Keratinocyte (primary cell): ENCODE data around the gene MIA. TPM values are rescaled to one million over a fixed set of nuclear protein-coding genes. Genes with fewer than 3 reads are reported as not detected.
A peak's percentile ranks its signal among the peaks of the same experiment; 100 is the strongest.

Experiments used
- DNase-seq: peaks from one replicate; pipeline ENCODE4 v3.0.0-alpha.2; 2011; ENCODE audit warnings: low read depth, missing footprints, low spot score
- FAIRE-seq: peaks from 2 replicates; lab custom pipeline; 2011; peaks lifted over from hg19 to GRCh38; lab: Jason Lieb, UNC
- H2AFZ ChIP-seq: 2 replicates; pipeline ENCODE4 v1.6.0; 2012; ENCODE audit warnings: low read length, control low read depth, inconsistent platforms; ENCODE audit not compliant: control insufficient read depth
- H3K27ac ChIP-seq: 2 replicates; pipeline ENCODE4 v1.5.1; 2011; ENCODE audit warnings: low read length; ENCODE audit not compliant: control insufficient read depth, insufficient read depth
- H3K27me3 ChIP-seq: 3 replicates; pipeline ENCODE4 v1.6.0; 2011; ENCODE audit warnings: low read length; ENCODE audit not compliant: control insufficient read depth, insufficient read depth; ENCODE audit errors: extremely low read depth
- H3K36me3 ChIP-seq, 2 experiments: 2 replicates in 1 of 2; 3 replicates in 1 of 2; pipeline ENCODE4 v1.5.1; 2011; ENCODE audit warnings: low read length in 2 of 2, mild to moderate bottlenecking in 1 of 2; ENCODE audit not compliant: control insufficient read depth in 2 of 2, insufficient read depth in 2 of 2; ENCODE audit errors: extremely low read depth in 1 of 2
- H3K4me1 ChIP-seq: 3 replicates; pipeline ENCODE4 v1.5.1; 2011; ENCODE audit warnings: low read length; ENCODE audit not compliant: control insufficient read depth, insufficient read depth; ENCODE audit errors: extremely low read depth
- H3K4me2 ChIP-seq: 3 replicates; pipeline ENCODE4 v1.6.0; 2011; ENCODE audit warnings: low read depth, low read length; ENCODE audit not compliant: control insufficient read depth, insufficient read depth; ENCODE audit errors: extremely low read depth
- H3K4me3 ChIP-seq, 3 experiments: fragments of 200-600 bp in 1 of 3; sonication (generic) in 1 of 3; 2 replicates in 2 of 3; 3 replicates in 1 of 3; pipeline ENCODE4 v1.5.1; 2011 to 2016; ENCODE audit warnings: low read length in 3 of 3, mild to moderate bottlenecking in 3 of 3, control low read depth in 2 of 3, inconsistent platforms in 1 of 3, low read depth in 1 of 3, mixed read lengths in 1 of 3, mixed run types in 1 of 3, moderate library complexity in 1 of 3; ENCODE audit not compliant: control insufficient read depth in 2 of 3, insufficient read depth in 2 of 3; ENCODE audit errors: extremely low read depth in 1 of 3
- H3K79me2 ChIP-seq: 2 replicates; pipeline ENCODE4 v1.6.0; 2012; ENCODE audit warnings: low read length; ENCODE audit not compliant: control insufficient read depth, insufficient read depth
- H3K9ac ChIP-seq: 3 replicates; pipeline ENCODE4 v1.6.0; 2011; ENCODE audit warnings: low read length; ENCODE audit not compliant: control insufficient read depth, insufficient read depth; ENCODE audit errors: extremely low read depth
- H3K9me1 ChIP-seq: 3 replicates; pipeline ENCODE4 v1.6.0; 2011; ENCODE audit warnings: low read length; ENCODE audit not compliant: control insufficient read depth, insufficient read depth; ENCODE audit errors: extremely low read depth
- H3K9me3 ChIP-seq: 2 replicates; pipeline ENCODE4 v1.5.1; 2012; ENCODE audit warnings: low read depth, low read length; ENCODE audit not compliant: control insufficient read depth
- H4K20me1 ChIP-seq: 3 replicates; pipeline ENCODE4 v1.6.0; 2011; ENCODE audit warnings: low read length; ENCODE audit not compliant: control insufficient read depth, insufficient read depth; ENCODE audit errors: extremely low read depth
- CTCF ChIP-seq, 3 experiments: IDR thresholded peaks in 1 of 3; conservative IDR thresholded peaks in 1 of 3; optimal IDR thresholded peaks in 1 of 3; 2 replicates in 2 of 3; 3 replicates in 1 of 3; pipeline versions ENCODE3 to v1.5.1; 2011; ENCODE audit warnings: low read length in 3 of 3, mild to moderate bottlenecking in 3 of 3, moderate library complexity in 2 of 3, control low read depth in 1 of 3, inconsistent platforms in 1 of 3; ENCODE audit not compliant: insufficient read depth in 2 of 3; ENCODE audit errors: extremely low read depth in 1 of 3
- EZH2 ChIP-seq: IDR thresholded peaks from one replicate; pipeline ENCODE4 v1.6.1; 2012; ENCODE audit warnings: inconsistent platforms, mild to moderate bottlenecking, low read length, moderate library complexity
- dilution Hi-C: fragments of 300-500 bp; cut with MboI; formaldehyde crosslinking; loops from one replicate; pipeline ENCODE4 v1.7.0; 2020; ENCODE audit warnings: low sequenced_read_pairs; ENCODE audit not compliant: extremely low pct_ligation_motif_present
- polyA plus RNA-seq, 5 experiments: library from polyadenylated mRNA; depleted of rRNA in 3 of 5; stranded (reverse) in 3 of 5; stranded (forward) in 1 of 5; unstranded in 1 of 5; fragments of >200 nt; gene quantifications; 1 replicate in 1 of 5; 2 replicates in 3 of 5; 3 replicates in 1 of 5; pipeline versions ENCODE4 v1.2.1 to v1.2.3, GENCODE V29; 2011 to 2012; ENCODE audit warnings: missing spikeins in 2 of 5, low read depth in 1 of 5, low replicate concordance in 1 of 5

The MIA gene
- polyA plus RNA-seq, 1 donor (not counting 4 experiments of a cell fraction or from before 2014, with no cell fraction given) = 3.4 TPM

DNA sequence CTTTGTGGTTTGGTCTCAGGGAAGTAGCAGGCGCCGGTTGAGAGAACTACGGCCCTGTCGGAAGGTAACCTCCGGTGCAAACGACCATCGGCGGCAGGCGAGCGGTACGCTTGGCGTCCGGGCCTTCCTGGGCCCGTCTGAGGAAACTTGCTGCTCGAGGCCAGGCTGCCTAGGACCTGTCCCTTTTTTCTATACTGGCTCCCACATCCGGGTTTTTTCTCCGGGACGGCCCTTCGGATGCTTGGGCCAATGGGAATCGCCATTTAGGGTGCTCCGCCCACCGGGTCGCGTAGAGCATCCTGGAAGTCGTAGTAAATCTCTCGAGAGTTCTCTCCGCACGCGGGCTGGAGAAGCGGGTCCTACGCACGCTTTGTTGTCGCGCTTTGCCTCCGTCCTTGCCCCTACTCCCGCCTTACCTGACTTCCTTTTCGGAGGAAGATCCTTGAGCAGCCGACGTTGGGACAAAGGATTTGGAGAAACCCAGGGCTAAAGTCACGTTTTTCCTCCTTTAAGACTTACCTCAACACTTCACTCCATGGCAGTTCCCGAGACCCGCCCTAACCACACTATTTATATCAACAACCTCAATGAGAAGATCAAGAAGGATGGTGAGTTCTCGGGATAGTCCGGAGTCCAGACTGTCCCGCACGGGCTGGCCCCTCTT lies 24.3 kb upstream of the MIA start, which contains the start of gene SNRPA:
TSS of gene SNRPA (plus strand) at position 330 of the 664 bp plus-strand sequence. CDS start at position 536, 206 bp downstream.
- Histone ChIP-seq H3K27ac (peak within 1 kb of the TSS; percentile 99), H4K20me1 (peaks cover 5% of the 10 kb centered on the region), H3K9ac (peak within 1 kb of the TSS; percentile 100), H3K9me3 (no peaks in the 10 kb centered on the region), H3K4me1 (peaks cover 31% of the 10 kb centered on the region), H3K79me2 (peaks cover 47% of the 10 kb centered on the region), H3K4me2 (peak within 1 kb of the TSS; percentile 98), H3K9me1 (peaks cover 5% of the 10 kb centered on the region), H2AFZ (peak within 1 kb of the TSS; percentile 97), H3K27me3 (no peaks in the 10 kb centered on the region), H3K36me3 (peaks cover 2 to 23% of the 10 kb centered on the region in 2 experiments), H3K4me3 (peak within 1 kb of the TSS; percentile 54 to 100 (median 99))
- peak; percentile 62 for FAIRE-seq
- dilution Hi-C loops = no loop called here
- TF ChIP-seq EZH2 (no peak), CTCF (optimal IDR thresholded peaks at IDR 0.05 in 1 of 3, IDR thresholded peaks at IDR 0.05 in 1 of 3, conservative IDR thresholded peaks at IDR 0.05 in 1 of 3; ENCODE audit: extremely low read depth in 1 of 3, insufficient read depth in 2 of 3, low read length in 3 of 3) (no peak)
- peak; percentile 81 for DNase-seq

GRCh38 chr19:40752257-40752781 lies 23.0 kb upstream of the MIA start:
- Histone ChIP-seq H3K4me2 (peak overlapping the region; percentile 85), H3K27ac (peak overlapping the region; percentile 99), H3K27me3 (no peaks in the 10 kb centered on the region), H3K9ac (peak overlapping the region; percentile 100), H3K9me1 (peaks cover 9% of the 10 kb centered on the region), H3K4me1 (peaks cover 42% of the 10 kb centered on the region), H4K20me1 (peaks cover 17% of the 10 kb centered on the region), H3K36me3 (peaks cover 6 to 35% of the 10 kb centered on the region in 2 experiments), H3K4me3 (peak overlapping the region; percentile 54 to 100 (median 99)), H2AFZ (no peak overlapping the region), H3K79me2 (peaks cover 60% of the 10 kb centered on the region), H3K9me3 (no peaks in the 10 kb centered on the region)
- FAIRE-seq (no peak), DNase-seq (no peak)
- TF ChIP-seq EZH2 (no peak), CTCF (optimal IDR thresholded peaks at IDR 0.05 in 1 of 3, IDR thresholded peaks at IDR 0.05 in 1 of 3, conservative IDR thresholded peaks at IDR 0.05 in 1 of 3; ENCODE audit: extremely low read depth in 1 of 3, insufficient read depth in 2 of 3, low read length in 3 of 3) (no peak)
- dilution Hi-C loops = no loop called here
